Hepatocyte (in vitro differentiated cells): ENCODE measurements around the gene ALAS2. TPM values are rescaled to one million over a fixed set of nuclear protein-coding genes. Genes with fewer than 3 reads are reported as not detected.

ENCODE experiments used
- DNase-seq: peaks from one replicate; pipeline ENCODE4 v3.0.0-alpha.2; 2016; ENCODE audit warnings: low spot score
- H2AFZ ChIP-seq: fragments of 200-600 bp; sonication (generic); 2 replicates; pipeline ENCODE4 v1.6.0; 2016; ENCODE audit warnings: antibody characterized with exemption, mild to moderate bottlenecking
- H3K27ac ChIP-seq: fragments of 200-600 bp; sonication (generic); 2 replicates; pipeline ENCODE4 v1.5.1; 2016; ENCODE audit warnings: mild to moderate bottlenecking
- H3K27me3 ChIP-seq: fragments of 200-600 bp; sonication (generic); 2 replicates; pipeline ENCODE4 v1.6.1; 2016
- H3K36me3 ChIP-seq: fragments of 200-600 bp; sonication (generic); replicated peaks from 2 replicates; pipeline ENCODE4 v1.5.1; 2016; ENCODE audit warnings: low read depth; ENCODE audit not compliant: insufficient read depth
- H3K4me1 ChIP-seq: fragments of 200-600 bp; sonication (generic); 2 replicates; pipeline ENCODE4 v1.5.1; 2016; ENCODE audit warnings: mild to moderate bottlenecking, moderate library complexity; ENCODE audit not compliant: insufficient read depth
- H3K4me2 ChIP-seq: fragments of 200-600 bp; sonication (generic); 2 replicates; pipeline ENCODE4 v1.6.0; 2016
- H3K4me3 ChIP-seq: fragments of 200-600 bp; sonication (generic); 2 replicates; pipeline ENCODE4 v1.5.1; 2016; ENCODE audit warnings: mild to moderate bottlenecking
- H3K79me2 ChIP-seq: fragments of 200-600 bp; sonication (generic); 2 replicates; pipeline ENCODE4 v1.6.0; 2017; ENCODE audit warnings: mild to moderate bottlenecking
- H3K9me2 ChIP-seq: fragments of 200-600 bp; sonication (generic); replicated peaks from 2 replicates; pipeline ENCODE4 v1.6.0; 2017; ENCODE audit warnings: mild to moderate bottlenecking; ENCODE audit not compliant: insufficient read depth
- H3K9me3 ChIP-seq: fragments of 200-600 bp; sonication (generic); 2 replicates; pipeline ENCODE4 v1.5.1; 2016; ENCODE audit warnings: low read depth, mild to moderate bottlenecking
- H4K20me1 ChIP-seq: fragments of 200-600 bp; sonication (generic); 2 replicates; pipeline ENCODE4 v1.6.0; 2016; ENCODE audit warnings: mild to moderate bottlenecking; ENCODE audit not compliant: insufficient read depth, poor library complexity, severe bottlenecking
- EZH2 ChIP-seq: fragments of 200-600 bp; sonication (generic); IDR thresholded peaks from 2 replicates; pipeline ENCODE4 v1.6.1; 2016; ENCODE audit warnings: antibody characterized with exemption, mild to moderate bottlenecking, borderline replicate concordance
- EZH2phosphoT487 ChIP-seq: fragments of 200-600 bp; sonication (generic); IDR thresholded peaks from one replicate; pipeline ENCODE4 v1.6.1; 2018; ENCODE audit warnings: antibody characterized with exemption, mild to moderate bottlenecking, low read depth, moderate library complexity; ENCODE audit not compliant: unreplicated experiment, severe bottlenecking
- WGBS: methylation state at CpG from one replicate; pipeline ENCODE4 v1.1.6; 2016; ENCODE audit warnings: low lambda C conversion rate; ENCODE audit errors: missing lambda C conversion rate; 5-methylcytosine and 5-hydroxymethylcytosine counted together
- polyA plus RNA-seq: library from polyadenylated mRNA; unstranded; fragments of >200 nt; fragmentation: Nextera tagmentation; extraction: Ambion mirVana; gene quantifications from 2 replicates; pipeline ENCODE4 v1.2.1, GENCODE V29; 2016
- total RNA-seq: library from RNA; depleted of rRNA; stranded (reverse); fragments of >200 nt; gene quantifications from 2 replicates; pipeline ENCODE4 v1.2.3, GENCODE V29; 2014
- TF ChIP-seq, protein P1 (sequence below): fragments of 200-600 bp; sonication (generic); IDR thresholded peaks from 2 replicates; pipeline ENCODE4 v1.5.1; 2016; ENCODE audit warnings: antibody characterized with exemption, mild to moderate bottlenecking; ENCODE audit not compliant: poor library complexity

The ALAS2 gene
- total and polyA plus RNA-seq, 2 experiments from 2014 or later = not detected

GRCh38 chrX:55011294-55011693, 19.5 kb downstream of the ALAS2 start:
- Histone ChIP-seq H3K4me2 (no peak overlapping the region), H3K4me1 (peaks cover 10% of the 10 kb centered on the region), H3K27ac (no peak overlapping the region), H3K9me2 (no peaks in the 10 kb centered on the region), H3K27me3 (no peaks in the 10 kb centered on the region), H3K4me3 (no peak overlapping the region), H3K36me3 (no peaks in the 10 kb centered on the region), H2AFZ (no peak overlapping the region), H3K9me3 (no peaks in the 10 kb centered on the region), H3K79me2 (no peaks in the 10 kb centered on the region), H4K20me1 (no peaks in the 10 kb centered on the region)
- TF ChIP-seq, protein P1, sequence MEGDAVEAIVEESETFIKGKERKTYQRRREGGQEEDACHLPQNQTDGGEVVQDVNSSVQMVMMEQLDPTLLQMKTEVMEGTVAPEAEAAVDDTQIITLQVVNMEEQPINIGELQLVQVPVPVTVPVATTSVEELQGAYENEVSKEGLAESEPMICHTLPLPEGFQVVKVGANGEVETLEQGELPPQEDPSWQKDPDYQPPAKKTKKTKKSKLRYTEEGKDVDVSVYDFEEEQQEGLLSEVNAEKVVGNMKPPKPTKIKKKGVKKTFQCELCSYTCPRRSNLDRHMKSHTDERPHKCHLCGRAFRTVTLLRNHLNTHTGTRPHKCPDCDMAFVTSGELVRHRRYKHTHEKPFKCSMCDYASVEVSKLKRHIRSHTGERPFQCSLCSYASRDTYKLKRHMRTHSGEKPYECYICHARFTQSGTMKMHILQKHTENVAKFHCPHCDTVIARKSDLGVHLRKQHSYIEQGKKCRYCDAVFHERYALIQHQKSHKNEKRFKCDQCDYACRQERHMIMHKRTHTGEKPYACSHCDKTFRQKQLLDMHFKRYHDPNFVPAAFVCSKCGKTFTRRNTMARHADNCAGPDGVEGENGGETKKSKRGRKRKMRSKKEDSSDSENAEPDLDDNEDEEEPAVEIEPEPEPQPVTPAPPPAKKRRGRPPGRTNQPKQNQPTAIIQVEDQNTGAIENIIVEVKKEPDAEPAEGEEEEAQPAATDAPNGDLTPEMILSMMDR = peak; percentile 29
- TF ChIP-seq EZH2 = no peak
- no peak for DNase-seq
- whole genome bisulfite sequencing = 55% methylated on average over 2 of the region's 2 CpGs

DNA sequence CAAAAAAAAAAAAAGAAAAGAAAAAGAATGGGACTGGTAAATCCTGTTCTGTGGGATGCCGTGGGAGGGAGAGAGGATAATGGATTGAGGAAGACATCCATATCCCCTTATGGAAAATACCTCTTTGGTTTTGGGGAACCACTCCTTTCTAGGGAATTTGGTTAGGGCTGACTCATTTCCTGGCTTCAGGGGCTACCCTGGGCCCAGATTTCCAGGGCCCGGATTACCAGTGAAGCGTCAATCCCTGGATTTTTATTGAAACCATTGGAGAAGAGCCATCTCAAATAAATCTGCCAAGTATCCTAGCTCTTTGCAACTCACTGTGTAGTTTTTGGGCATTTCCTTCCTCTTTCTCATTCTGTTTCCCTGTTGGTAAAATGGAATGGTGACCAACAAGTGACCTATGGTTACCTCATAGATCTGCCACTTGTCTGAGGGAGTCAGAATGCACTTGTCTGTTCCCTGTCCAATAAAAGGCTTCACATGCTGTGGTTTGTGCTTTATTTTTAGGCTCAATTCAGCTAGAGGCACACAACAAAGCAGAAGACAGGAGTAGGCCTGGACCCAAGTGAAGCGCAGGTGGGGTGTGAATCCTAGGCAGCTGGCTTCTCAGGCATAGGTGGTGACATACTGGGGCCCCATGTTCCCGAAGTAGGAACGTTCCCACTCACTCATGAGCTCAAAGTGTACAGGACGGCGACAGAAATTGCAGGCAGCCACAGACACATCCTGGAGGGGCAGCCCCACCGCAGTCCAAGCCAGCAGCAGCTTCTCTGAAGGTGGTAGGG, 22.0 kb downstream of the ALAS2 start:
- H3K36me3 ChIP-seq = no peaks in the 10 kb centered on the region
- no peaks in the 10 kb centered on the region for H4K20me1 ChIP-seq
- no peak for DNase-seq
- H2AFZ ChIP-seq = no peak overlapping the region
- no peaks in the 10 kb centered on the region for H3K27me3 ChIP-seq
- no peaks in the 10 kb centered on the region for H3K9me2 ChIP-seq
- no peak overlapping the region for H3K4me2 ChIP-seq
- TF ChIP-seq, protein P1 = no peak
- TF ChIP-seq EZH2 = no peak
- TF ChIP-seq EZH2phosphoT487 = no peak
- no peaks in the 10 kb centered on the region for H3K9me3 ChIP-seq
- peak overlapping the region; percentile 88 for H3K27ac ChIP-seq
- H3K4me3 ChIP-seq = no peak overlapping the region
- H3K79me2 ChIP-seq = no peaks in the 10 kb centered on the region
- peaks cover 10% of the 10 kb centered on the region for H3K4me1 ChIP-seq
- WGBS = 64% methylated on average over 9 of the region's 9 CpGs

DNA sequence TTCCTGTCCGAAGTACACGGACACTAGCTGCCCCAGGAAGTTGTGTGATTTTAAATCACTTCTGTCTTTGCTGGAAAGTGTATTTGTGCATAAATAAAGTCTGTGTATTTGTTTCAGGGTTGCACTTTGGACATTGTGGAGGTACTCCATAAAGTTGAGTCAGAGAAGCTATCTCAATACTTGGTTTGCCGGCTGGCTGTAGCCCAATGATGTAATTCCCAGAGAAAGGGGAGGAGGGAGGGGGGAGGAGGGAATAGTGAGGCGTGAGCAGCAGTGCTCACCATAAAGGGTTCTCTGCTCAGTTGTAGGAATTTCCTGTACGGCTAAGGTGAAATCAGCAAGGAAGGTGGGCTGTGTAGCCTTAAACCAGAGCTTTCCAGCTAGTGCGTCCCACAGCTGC, 23.1 kb downstream of the ALAS2 start:
- H2AFZ ChIP-seq = no peak overlapping the region
- H3K4me1 ChIP-seq = peaks cover 10% of the 10 kb centered on the region
- no peak overlapping the region for H3K4me2 ChIP-seq
- no peaks in the 10 kb centered on the region for H3K36me3 ChIP-seq
- 69% methylated on average over 6 of the region's 6 CpGs for WGBS
- DNase-seq = peak; percentile 75
- no peaks in the 10 kb centered on the region for H3K9me3 ChIP-seq
- no peaks in the 10 kb centered on the region for H4K20me1 ChIP-seq
- no peaks in the 10 kb centered on the region for H3K79me2 ChIP-seq
- peak overlapping the region; percentile 88 for H3K27ac ChIP-seq
- no peaks in the 10 kb centered on the region for H3K9me2 ChIP-seq
- TF ChIP-seq EZH2phosphoT487 (no peak), EZH2 (no peak)
- TF ChIP-seq, protein P1 = no peak
- H3K4me3 ChIP-seq = no peak overlapping the region
- no peaks in the 10 kb centered on the region for H3K27me3 ChIP-seq
